ENCODE results near the gene BCAS1. TPM values are rescaled to one million over a fixed set of nuclear protein-coding genes. Genes with fewer than 3 reads are reported as not detected.

The BCAS1 gene
- polyA plus RNA-seq, 4 donors = 0.66 to 6.2 (median 4.4) TPM

- DNase-seq (ENCODE audit: low read depth in 4 of 4, low spot score in 3 of 4) = no peak
Measured at GRCh38 chr20:54078296-54078984, 8.0 kb upstream of the BCAS1 start.

DNA sequence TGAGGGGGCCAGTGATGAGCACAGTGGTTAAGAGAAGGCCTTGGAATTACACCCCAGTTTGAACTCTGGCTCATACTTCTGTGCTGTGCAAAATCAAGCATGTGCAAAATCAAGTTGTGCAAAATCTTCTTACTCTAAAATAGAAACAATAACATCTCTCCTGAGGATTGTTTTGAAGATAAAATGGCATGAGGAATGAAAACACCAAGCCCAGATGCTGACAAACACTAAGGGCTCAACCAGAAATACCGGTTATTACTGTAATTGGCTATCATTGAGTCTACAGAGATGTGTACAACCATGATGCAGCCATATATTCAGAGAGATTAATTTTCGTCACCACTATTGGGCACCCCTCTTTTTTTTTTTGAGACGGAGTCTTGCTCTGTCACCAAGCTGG lies 5.9 kb upstream of the BCAS1 start:
- no peak for DNase-seq (ENCODE audit: low read depth in 4 of 4, low spot score in 3 of 4)

GRCh38 chr20:54075322-54075721 lies 4.9 kb upstream of the BCAS1 start:
- no peak for DNase-seq (ENCODE audit: low read depth in 4 of 4, low spot score in 3 of 4)

DNA sequence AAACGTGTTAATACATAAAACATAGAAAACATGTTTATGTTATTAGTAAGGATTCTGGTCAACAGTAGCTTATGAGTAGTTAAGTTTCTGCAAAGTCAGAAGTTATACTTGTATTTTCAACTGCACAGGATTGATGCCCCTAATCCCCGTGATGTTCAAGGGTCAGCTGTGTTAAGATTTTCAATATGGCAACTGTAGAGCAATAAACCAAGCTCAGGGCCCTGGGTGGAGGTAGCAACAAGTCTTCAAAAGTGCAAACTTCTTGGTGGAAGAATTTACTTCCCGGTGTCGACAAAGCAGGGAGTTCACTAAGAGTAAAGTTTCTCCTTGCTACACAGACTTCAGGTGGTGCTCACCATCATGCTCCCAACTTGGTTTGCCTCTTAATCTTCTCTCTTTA lies 4.1 kb upstream of the BCAS1 start:
- no peak for DNase-seq (ENCODE audit: low read depth in 4 of 4, low spot score in 3 of 4)

- no peak for DNase-seq (ENCODE audit: low read depth in 4 of 4, low spot score in 3 of 4)
Measured at GRCh38 chr20:54073288-54073687, 2.9 kb upstream of the BCAS1 start.

GRCh38 chr20:54069501-54069971 lies 858 bp downstream of the BCAS1 start:
- no peak for DNase-seq (ENCODE audit: low read depth in 4 of 4, low spot score in 3 of 4)

DNA sequence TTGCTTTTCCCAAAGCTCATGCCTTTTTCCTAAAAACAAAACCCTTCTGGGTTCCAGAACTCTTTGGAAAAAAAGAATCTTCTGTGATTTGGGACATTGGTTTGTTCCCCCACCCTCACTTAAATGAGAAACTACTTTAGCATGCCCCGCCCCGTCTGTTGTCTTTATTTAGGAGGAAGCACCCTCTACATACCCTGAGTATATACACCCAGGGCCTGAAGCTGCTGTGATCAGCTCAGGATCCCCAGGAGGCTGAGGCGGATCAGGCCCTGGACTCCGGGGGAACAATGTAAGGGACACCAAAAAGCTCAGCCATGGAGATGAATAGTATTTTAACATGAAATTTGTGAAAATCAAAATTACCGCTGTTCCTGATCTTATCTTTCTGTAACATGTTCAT lies 1.4 kb downstream of the BCAS1 start:
- DNase-seq (ENCODE audit: low read depth in 4 of 4, low spot score in 3 of 4) = no peak

- DNase-seq (ENCODE audit: low read depth in 4 of 4, low spot score in 3 of 4) = no peak
Measured at GRCh38 chr20:54068495-54068894, 1.9 kb downstream of the BCAS1 start.

DNA sequence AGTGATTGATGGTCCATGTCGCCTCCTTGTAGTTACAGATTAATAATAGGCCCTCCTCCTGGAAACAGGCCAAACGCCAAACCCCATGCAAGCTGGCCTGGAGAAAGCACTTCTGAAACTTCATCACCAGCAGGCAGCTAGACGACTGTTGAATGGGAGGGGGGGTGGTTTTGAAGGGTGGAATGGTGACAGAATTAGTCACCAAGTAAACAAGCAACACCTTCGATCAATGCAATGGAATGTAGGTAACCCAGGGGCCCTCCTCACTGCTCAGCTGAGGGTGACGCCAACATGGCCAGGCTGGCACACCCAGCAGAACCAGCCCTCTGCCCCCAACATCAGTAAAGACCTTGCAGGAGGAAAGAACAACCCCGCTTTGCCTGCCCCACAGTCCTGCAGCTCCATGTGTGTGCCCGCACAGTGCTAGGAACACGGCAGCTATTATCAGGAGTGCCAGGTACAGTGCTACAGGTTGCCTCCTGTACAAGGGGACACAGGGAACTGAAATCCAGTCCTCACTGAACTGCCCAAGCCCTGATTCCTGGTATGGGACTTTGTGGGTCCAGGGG lies 2.7 kb downstream of the BCAS1 start:
- DNase-seq (ENCODE audit: low read depth in 4 of 4, low spot score in 3 of 4) = peak; percentile 59 to 83 (median 74)

DNA sequence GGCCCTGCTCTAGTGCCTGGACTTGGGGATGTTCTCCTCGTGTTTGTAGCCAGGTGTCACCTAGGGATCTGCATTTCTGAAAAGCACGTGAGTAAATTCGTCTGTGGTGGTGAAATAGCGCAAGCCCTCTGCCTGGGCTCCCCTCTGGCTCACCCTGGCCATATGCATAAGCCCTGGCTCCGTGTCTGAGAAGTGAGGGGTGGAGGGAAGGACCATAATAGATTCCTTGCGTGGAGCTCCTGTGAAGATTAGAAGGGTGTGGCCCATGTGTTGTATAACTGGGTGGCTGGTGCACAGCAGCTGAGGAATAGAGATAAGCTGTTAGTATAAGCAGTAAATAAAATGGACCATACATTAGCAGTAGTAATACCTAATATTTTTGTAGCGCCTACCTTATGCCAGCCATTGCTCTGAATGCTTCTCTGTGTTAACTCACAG lies 4.8 kb downstream of the BCAS1 start:
- no peak for DNase-seq (ENCODE audit: low read depth in 4 of 4, low spot score in 3 of 4)

DNA sequence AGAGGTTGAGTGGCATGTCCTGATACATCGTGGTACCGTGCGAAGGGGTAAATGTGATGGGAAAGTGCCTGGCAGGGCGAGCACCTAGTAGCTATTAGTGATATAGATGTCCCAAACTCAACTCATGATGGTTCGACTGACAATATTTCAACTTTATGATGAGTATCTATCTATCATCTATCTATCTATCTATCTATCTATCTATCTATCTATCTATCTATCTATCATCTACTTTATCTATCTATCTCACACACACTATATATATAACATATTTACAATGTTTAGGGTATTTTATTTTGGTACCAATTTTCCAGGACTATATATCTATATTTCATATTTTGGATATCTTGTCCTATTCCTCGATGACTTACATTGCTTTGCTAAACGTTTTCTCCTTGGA lies 5.5 kb downstream of the BCAS1 start:
- DNase-seq (ENCODE audit: low read depth in 4 of 4, low spot score in 3 of 4) = no peak

- no peak for DNase-seq (ENCODE audit: low read depth in 4 of 4, low spot score in 3 of 4)
Measured at GRCh38 chr20:54063992-54064676, 6.3 kb downstream of the BCAS1 start.

GRCh38 chr20:54063580-54063979 lies 6.8 kb downstream of the BCAS1 start:
- no peak for DNase-seq (ENCODE audit: low read depth in 4 of 4, low spot score in 3 of 4)

DNA sequence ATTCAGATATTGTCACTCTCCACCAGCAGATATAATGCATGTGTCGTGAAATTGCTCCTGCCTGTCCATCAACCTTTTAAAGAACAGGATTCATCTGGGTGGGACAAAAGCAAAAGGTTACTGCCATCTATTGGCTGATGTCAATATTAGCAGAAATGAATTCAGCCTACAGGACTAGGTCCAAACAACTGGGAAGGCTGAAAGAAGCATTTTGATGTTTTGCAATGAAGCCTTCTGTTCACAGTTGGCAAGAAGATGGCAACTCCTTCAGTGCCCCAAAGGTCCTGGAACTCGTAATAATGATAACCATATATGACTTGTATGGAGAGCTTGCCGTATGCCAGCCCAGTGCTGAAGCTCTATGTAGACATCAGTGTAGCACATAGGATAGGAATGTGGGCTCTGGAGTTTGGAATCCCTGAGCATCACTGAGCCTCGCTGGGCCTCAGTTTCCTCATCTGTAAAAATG lies 7.5 kb downstream of the BCAS1 start:
- DNase-seq (ENCODE audit: low read depth in 4 of 4, low spot score in 3 of 4) = no peak

- no peak for DNase-seq (ENCODE audit: low read depth in 4 of 4, low spot score in 3 of 4)
Measured at GRCh38 chr20:54061101-54061881, 9.1 kb downstream of the BCAS1 start.

DNA sequence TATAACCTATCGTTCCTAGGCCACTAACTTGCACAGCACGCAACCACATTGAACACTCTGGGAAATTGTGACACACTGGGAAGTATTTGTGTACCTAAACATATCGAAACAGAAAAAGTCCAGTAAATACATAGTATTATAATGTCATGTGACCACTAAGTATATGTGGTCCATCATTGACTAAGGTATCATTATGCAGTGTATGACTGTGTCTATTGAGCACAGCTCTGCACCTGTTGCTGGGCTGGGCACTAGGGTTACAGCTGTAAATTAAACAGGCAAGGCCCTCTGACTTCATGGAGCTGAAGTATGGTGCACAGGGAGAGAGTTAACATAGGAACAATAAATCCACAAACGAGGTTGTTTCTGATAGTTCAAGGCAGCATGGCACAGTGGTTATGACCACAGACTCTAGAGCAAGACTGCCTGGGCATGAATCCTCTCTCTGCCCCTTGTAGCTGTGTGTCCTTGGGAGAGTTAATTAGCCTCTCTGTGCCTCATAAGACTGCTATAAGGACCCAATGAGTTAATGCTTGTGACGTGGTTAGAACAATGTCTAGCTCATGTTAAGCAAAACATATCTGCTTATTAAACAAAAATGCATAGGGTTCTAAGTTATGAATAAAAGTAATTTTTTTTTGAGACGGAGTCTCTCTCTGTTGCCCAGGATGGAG lies 10.6 kb downstream of the BCAS1 start:
- no peak for DNase-seq (ENCODE audit: low read depth in 4 of 4, low spot score in 3 of 4)

- no peak for DNase-seq (ENCODE audit: low read depth in 4 of 4, low spot score in 3 of 4)
Measured at GRCh38 chr20:54058420-54059139, 11.8 kb downstream of the BCAS1 start.

DNA sequence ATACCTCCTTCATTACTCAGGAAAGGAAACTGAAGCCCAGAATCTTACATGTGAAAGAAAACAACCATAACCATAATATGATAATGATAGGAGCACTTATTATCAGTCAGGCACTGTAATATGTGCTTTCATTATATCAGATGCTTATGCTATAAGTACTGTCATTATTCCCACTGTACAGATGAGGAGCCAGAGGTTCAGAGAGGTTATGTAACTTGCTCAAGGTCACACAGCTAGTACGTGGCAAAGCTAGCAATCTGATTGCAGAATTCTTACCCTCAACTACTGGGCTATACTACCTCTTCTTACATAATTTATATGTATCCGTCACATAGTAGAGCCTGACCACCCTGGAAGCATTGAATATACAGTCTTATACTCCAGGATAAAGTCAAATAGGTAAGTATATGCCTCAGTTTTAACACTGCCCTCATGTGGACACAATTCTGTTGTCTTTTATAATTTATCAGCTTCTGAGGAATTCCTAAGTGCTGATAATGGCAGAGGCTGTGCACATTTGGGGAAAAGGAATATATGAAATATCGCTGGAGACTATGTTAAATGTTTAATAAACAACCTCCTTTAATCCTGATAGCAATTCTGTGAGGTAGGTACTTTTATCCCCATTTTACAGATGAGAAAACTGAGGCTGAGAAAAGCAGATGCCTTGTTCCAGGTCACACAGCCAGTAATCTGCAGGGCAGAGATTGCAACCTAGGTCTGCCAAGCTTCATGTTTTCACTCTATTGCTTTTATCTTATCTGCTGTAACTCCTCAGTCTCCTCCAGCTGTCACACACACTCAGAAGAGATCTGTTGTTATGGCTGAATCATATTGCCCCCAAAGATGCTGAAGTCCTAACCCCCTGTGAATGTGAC lies 13.4 kb downstream of the BCAS1 start:
- DNase-seq (ENCODE audit: low read depth in 4 of 4, low spot score in 3 of 4) = no peak

GRCh38 chr20:54054516-54054915 lies 15.9 kb downstream of the BCAS1 start:
- DNase-seq (ENCODE audit: low read depth in 4 of 4, low spot score in 3 of 4) = no peak

Measured in left renal pelvis (tissue), 4 donors.